OCI-LY7 (cell line): ENCODE data around the gene ZNF407. TPM values are rescaled to one million over a fixed set of nuclear protein-coding genes. Genes with fewer than 3 reads are reported as not detected.

Experiments used
- BruUV-seq: library from RNA; stranded (reverse); fragments of 400-500 nt; replicated peaks from 2 replicates; lab custom pipeline; 2021; lab: Mats Ljungman, UMichigan
- CTCF ChIA-PET: fragments of 300-600 bp; sonication (Branson Sonifier 250); formaldehyde crosslinking; loops from one replicate; lab custom pipeline; 2022; ENCODE audit warnings: antibody characterized with exemption; ENCODE audit not compliant: unreplicated experiment; lab: Charles Lee
- POLR2A ChIA-PET: fragments of 300-600 bp; sonication (Branson Sonifier 250); formaldehyde crosslinking; loops from one replicate; lab custom pipeline; 2022; ENCODE audit warnings: antibody characterized with exemption; lab: Charles Lee
- DNase-seq: peaks from one replicate; pipeline ENCODE4 v3.0.0-alpha.2; 2015; ENCODE audit warnings: low spot score
- H2AFZ ChIP-seq: fragments of 200-600 bp; sonication (generic), shearing (Covaris generic); 2 replicates; pipeline ENCODE4 v1.6.1; 2014; ENCODE audit warnings: mild to moderate bottlenecking, antibody characterized with exemption, low read length, moderate library complexity
- H3K27ac ChIP-seq: fragments of 200-600 bp; sonication (generic); 2 replicates; pipeline ENCODE4 v1.5.1; 2014; ENCODE audit warnings: mixed run types, low read depth, mild to moderate bottlenecking, moderate library complexity, low read length, inconsistent platforms; ENCODE audit not compliant: poor library complexity, severe bottlenecking
- H3K36me3 ChIP-seq: fragments of 200-600 bp; sonication (generic); 2 replicates; pipeline ENCODE4 v1.6.1; 2014; ENCODE audit warnings: mild to moderate bottlenecking, antibody characterized with exemption, low read length, moderate library complexity, mixed read lengths; ENCODE audit not compliant: insufficient read depth
- H3K4me1 ChIP-seq: fragments of 200-600 bp; sonication (generic); 2 replicates; pipeline ENCODE4 v1.5.1; 2014; ENCODE audit warnings: mild to moderate bottlenecking, low read length; ENCODE audit not compliant: insufficient read depth, poor library complexity, severe bottlenecking
- H3K4me2 ChIP-seq: fragments of 200-600 bp; sonication (generic); 2 replicates; pipeline ENCODE4 v1.6.1; 2014; ENCODE audit warnings: mild to moderate bottlenecking, low read length
- H3K4me3 ChIP-seq: fragments of 200-600 bp; sonication (generic); 2 replicates; pipeline ENCODE4 v1.5.1; 2014; ENCODE audit warnings: mild to moderate bottlenecking, low read depth, low read length; ENCODE audit not compliant: poor library complexity, severe bottlenecking
- H3K79me2 ChIP-seq: fragments of 200-600 bp; sonication (generic); 2 replicates; pipeline ENCODE4 v1.6.1; 2016; ENCODE audit warnings: low read depth, mild to moderate bottlenecking, low read length, moderate library complexity, mixed read lengths; ENCODE audit not compliant: insufficient read depth
- H3K9me2 ChIP-seq: fragments of 200-600 bp; sonication (generic); 2 replicates; pipeline ENCODE4 v1.6.1; 2016; ENCODE audit warnings: mild to moderate bottlenecking, low read length, mixed read lengths; ENCODE audit not compliant: insufficient read depth
- H3K9me3 ChIP-seq: fragments of 200-600 bp; sonication (generic); 2 replicates; pipeline ENCODE4 v1.6.1; 2014; ENCODE audit warnings: mild to moderate bottlenecking, mixed run types, low read length, mixed read lengths
- H4K20me1 ChIP-seq: fragments of 200-600 bp; sonication (generic); 2 replicates; pipeline ENCODE4 v1.6.1; 2014; ENCODE audit warnings: mild to moderate bottlenecking, antibody characterized with exemption, low read length, moderate library complexity, mixed read lengths; ENCODE audit not compliant: insufficient read depth
- CTCF ChIP-seq: fragments of 200-600 bp; sonication (generic); conservative IDR thresholded peaks from 2 replicates; pipeline ENCODE4 v1.5.1; 2014; ENCODE audit warnings: mild to moderate bottlenecking, antibody characterized with exemption, low read length, moderate library complexity, mixed read lengths
- EZH2phosphoT487 ChIP-seq: fragments of 200-600 bp; sonication (generic); IDR thresholded peaks from 2 replicates; pipeline ENCODE4 v1.6.1; 2018; ENCODE audit warnings: low read depth, borderline replicate concordance, mild to moderate bottlenecking, mixed run types, antibody characterized with exemption, low read length, moderate library complexity, mixed read lengths
- intact Hi-C: fragments of 100-400 bp; cut with micrococcal nuclease; formaldehyde crosslinking; loops from one replicate; pipeline ENCODE4 v1.10.0; 2022; ENCODE audit not compliant: unreplicated experiment
- total RNA-seq, 2 experiments: library from RNA; depleted of rRNA in 1 of 2; stranded (reverse); fragments of >200 nt in 1 of 2; shearing (Covaris generic) in 1 of 2; gene quantifications; 2 replicates each; pipeline ENCODE4 v1.2.3, GENCODE V29; 2014 to 2022

ZNF407 gene
- total RNA-seq, 2 experiments from 2014 or later: 8.9 to 11.9 TPM

GRCh38 chr18:74590671-74591070 lies 7.0 kb upstream of the ZNF407 start:
- no peaks in the 10 kb centered on the region for H4K20me1 ChIP-seq
- H3K4me2 ChIP-seq: no peak overlapping the region
- DNase-seq: no peak
- H3K4me1 ChIP-seq: peaks cover 6% of the 10 kb centered on the region
- no peak overlapping the region for H3K4me3 ChIP-seq
- intact Hi-C loops: no loop called here
- H2AFZ ChIP-seq: no peak overlapping the region
- peaks cover 6% of the 10 kb centered on the region; the same call in 1 of the 2 replicates for H3K79me2 ChIP-seq
- no peaks in the 10 kb centered on the region for H3K9me2 ChIP-seq
- POLR2A ChIA-PET: no interaction called here
- no peak overlapping the region for H3K27ac ChIP-seq
- TF ChIP-seq EZH2phosphoT487 (no peak), CTCF (no peak)
- CTCF ChIA-PET: no interaction called here
- BruUV-seq: no TSS peak
- H3K36me3 ChIP-seq: peaks cover 5% of the 10 kb centered on the region; the same call in 1 of the 2 replicates
- no peaks in the 10 kb centered on the region for H3K9me3 ChIP-seq

- intact Hi-C loops: loop anchor here (5.0 kb wide), 2 partner anchors 98 to 612 kb away; partner anchors contain the start of genes CNDP2 and PTGR3
- POLR2A ChIA-PET: interaction anchor here (0.8 kb wide), 1 partner anchor 15 kb away, joined by 3 read pairs; no protein-coding TSS in a partner anchor
- Histone ChIP-seq H3K27ac (no peak overlapping the region), H3K4me2 (peak overlapping the region; percentile 92), H3K36me3 (peaks cover 5% of the 10 kb centered on the region), H3K9me3 (no peaks in the 10 kb centered on the region), H2AFZ (no peak overlapping the region), H3K4me3 (peak overlapping the region; percentile 77), H4K20me1 (no peaks in the 10 kb centered on the region), H3K79me2 (peaks cover 36% of the 10 kb centered on the region), H3K4me1 (peaks cover 23% of the 10 kb centered on the region), H3K9me2 (no peaks in the 10 kb centered on the region)
- TF ChIP-seq CTCF (no peak), EZH2phosphoT487 (no peak)
- no TSS peak for BruUV-seq
- CTCF ChIA-PET: no interaction called here
- DNase-seq: no peak
These were observed 2.2 kb upstream of the ZNF407 start for GRCh38 chr18:74595431-74595830.

GRCh38 chr18:74597034-74597661 lies 522 bp upstream of the ZNF407 start:
- CTCF ChIA-PET: no interaction called here
- TF ChIP-seq EZH2phosphoT487 (no peak), CTCF (no peak)
- H3K9me2 ChIP-seq: no peaks in the 10 kb centered on the region
- POLR2A ChIA-PET: interaction anchor here (0.6 kb wide), 1 partner anchor 27 kb away, joined by 3 read pairs; no protein-coding TSS in a partner anchor
- peak overlapping the region; percentile 81; the same call in 1 of the 2 replicates for H2AFZ ChIP-seq
- peaks cover 23% of the 10 kb centered on the region for H3K4me1 ChIP-seq
- DNase-seq: peak; percentile 60
- intact Hi-C loops: loop anchor here (5.0 kb wide), 2 partner anchors 100 to 610 kb away; partner anchors contain the start of genes CNDP2 and PTGR3
- H3K36me3 ChIP-seq: peaks cover 5% of the 10 kb centered on the region
- H3K9me3 ChIP-seq: no peaks in the 10 kb centered on the region
- H3K79me2 ChIP-seq: peaks cover 42% of the 10 kb centered on the region
- peak overlapping the region; percentile 92 for H3K4me2 ChIP-seq
- peak overlapping the region; percentile 77 for H3K4me3 ChIP-seq
- no peaks in the 10 kb centered on the region for H4K20me1 ChIP-seq
- peak overlapping the region; percentile 76 for H3K27ac ChIP-seq
- TSS peak; percentile 59 for BruUV-seq
